HepG2 (cell line): ENCODE data around the gene STUM.

Experiments used
- ASH2L ChIP-seq: fragments of 300-600, 200-600 bp; sonication (generic); IDR thresholded peaks from 2 replicates; pipeline ENCODE4 v1.7.0; 2017; ENCODE audit warnings: low read depth, mild to moderate bottlenecking, moderate library complexity, mixed read lengths, low read length; ENCODE audit not compliant: insufficient read length
- EP300 ChIP-seq, 3 experiments: sonication (generic) in 1 of 3; formaldehyde crosslinking in 1 of 3; IDR thresholded peaks; 2 replicates each; pipeline versions ENCODE4 v1.5.1 to v1.6.1; 2011 to 2020; ENCODE audit warnings: low read depth in 2 of 3, low read length in 2 of 3, borderline replicate concordance in 1 of 3, improper control_type of control experiment in 1 of 3, mild to moderate bottlenecking in 1 of 3, missing genetic modification reagents in 1 of 3, moderate library complexity in 1 of 3
- EZH2 ChIP-seq: conservative IDR thresholded peaks from 2 replicates; pipeline ENCODE4 v1.6.1; 2012; ENCODE audit warnings: mild to moderate bottlenecking, low read depth, low read length, moderate library complexity
- PAF1 ChIP-seq: IDR thresholded peaks from 2 replicates; pipeline ENCODE4 v1.6.1; 2016; ENCODE audit warnings: missing genetic modification reagents, missing compliant biosample characterization
- POLR2A ChIP-seq, 2 experiments: IDR thresholded peaks; 2 replicates each; pipeline ENCODE4 v1.6.1; 2011; ENCODE audit warnings: low read depth in 2 of 2, low read length in 2 of 2, mild to moderate bottlenecking in 1 of 2, moderate library complexity in 1 of 2; ENCODE audit not compliant: insufficient read depth in 1 of 2
- POLR2AphosphoS5 ChIP-seq: IDR thresholded peaks from 2 replicates; pipeline ENCODE4 v1.6.1; 2012; ENCODE audit warnings: low read depth, low read length
- SMYD3 ChIP-seq: sonication (generic); formaldehyde crosslinking; IDR thresholded peaks from 2 replicates; pipeline ENCODE4 v1.8.1; 2023; ENCODE audit warnings: mild to moderate bottlenecking, missing genetic modification reagents
- SRSF4 ChIP-seq: fragments of 200-400 bp; formaldehyde crosslinking; IDR thresholded peaks from one replicate; pipeline ENCODE4 v1.6.1; 2018; ENCODE audit warnings: mild to moderate bottlenecking, low read depth, low read length, moderate library complexity; ENCODE audit not compliant: poor library complexity, severe bottlenecking
- ZNF121 ChIP-seq: sonication (generic); formaldehyde crosslinking; IDR thresholded peaks from 2 replicates; pipeline ENCODE4 v1.5.0; 2020; ENCODE audit warnings: mild to moderate bottlenecking, missing genetic modification reagents
- TF ChIP-seq, protein P1 (sequence below): sonication (generic); formaldehyde crosslinking; IDR thresholded peaks from 2 replicates; pipeline ENCODE4 v1.5.0; 2020; ENCODE audit warnings: mild to moderate bottlenecking, missing genetic modification reagents, moderate library complexity
- TF ChIP-seq, protein P2 (sequence below): sonication (generic); formaldehyde crosslinking; IDR thresholded peaks from 2 replicates; pipeline ENCODE4 v1.8.0; 2023; ENCODE audit warnings: mild to moderate bottlenecking, missing genetic modification reagents
- TF ChIP-seq, protein P3 (sequence below): sonication (generic); formaldehyde crosslinking; IDR thresholded peaks from 2 replicates; pipeline ENCODE4 v1.8.1; 2022; ENCODE audit warnings: mild to moderate bottlenecking, missing genetic modification reagents

DNA sequence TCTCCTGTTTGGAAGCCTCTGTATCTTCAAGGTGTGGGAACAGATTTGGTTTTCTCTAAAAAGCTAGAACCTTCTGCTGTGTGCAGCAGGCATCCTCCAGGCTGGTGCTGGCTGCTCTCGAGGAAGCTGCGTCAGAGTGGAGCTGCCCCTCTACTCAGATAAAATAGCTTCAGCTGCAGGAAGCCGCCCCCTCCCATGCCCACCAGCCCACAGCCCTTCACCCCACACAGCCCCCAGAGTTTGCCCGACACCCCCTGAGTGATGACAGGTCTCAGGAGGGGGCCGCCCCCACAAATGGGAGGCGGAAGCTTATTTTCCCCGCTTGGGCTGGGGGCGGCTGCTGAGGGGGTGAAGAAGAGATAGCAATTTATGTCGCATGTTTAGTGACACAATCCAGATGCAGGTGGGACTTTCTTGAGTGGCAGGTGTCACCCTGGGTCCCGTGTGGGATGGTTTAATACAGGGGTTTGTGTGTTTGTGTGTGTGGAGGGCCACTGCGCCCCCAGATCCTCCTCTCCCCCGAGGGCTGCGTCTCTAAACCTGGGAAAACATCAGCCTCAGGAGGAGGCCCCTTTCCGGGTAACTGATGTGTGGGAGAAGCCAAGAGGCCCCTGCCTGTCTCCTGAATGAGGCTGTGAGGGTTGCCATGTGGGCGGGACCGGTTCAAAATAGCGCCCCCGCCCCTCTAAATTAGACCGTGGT lies 55.4 kb downstream of the STUM start:
- no peak for TF ChIP-seq ASH2L
- TF ChIP-seq EZH2 = no peak
- TF ChIP-seq, protein P1, sequence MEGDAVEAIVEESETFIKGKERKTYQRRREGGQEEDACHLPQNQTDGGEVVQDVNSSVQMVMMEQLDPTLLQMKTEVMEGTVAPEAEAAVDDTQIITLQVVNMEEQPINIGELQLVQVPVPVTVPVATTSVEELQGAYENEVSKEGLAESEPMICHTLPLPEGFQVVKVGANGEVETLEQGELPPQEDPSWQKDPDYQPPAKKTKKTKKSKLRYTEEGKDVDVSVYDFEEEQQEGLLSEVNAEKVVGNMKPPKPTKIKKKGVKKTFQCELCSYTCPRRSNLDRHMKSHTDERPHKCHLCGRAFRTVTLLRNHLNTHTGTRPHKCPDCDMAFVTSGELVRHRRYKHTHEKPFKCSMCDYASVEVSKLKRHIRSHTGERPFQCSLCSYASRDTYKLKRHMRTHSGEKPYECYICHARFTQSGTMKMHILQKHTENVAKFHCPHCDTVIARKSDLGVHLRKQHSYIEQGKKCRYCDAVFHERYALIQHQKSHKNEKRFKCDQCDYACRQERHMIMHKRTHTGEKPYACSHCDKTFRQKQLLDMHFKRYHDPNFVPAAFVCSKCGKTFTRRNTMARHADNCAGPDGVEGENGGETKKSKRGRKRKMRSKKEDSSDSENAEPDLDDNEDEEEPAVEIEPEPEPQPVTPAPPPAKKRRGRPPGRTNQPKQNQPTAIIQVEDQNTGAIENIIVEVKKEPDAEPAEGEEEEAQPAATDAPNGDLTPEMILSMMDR (CRISPR knock-in tag) = no peak
- no peak for TF ChIP-seq SRSF4
- no peak for TF ChIP-seq EP300 (IDR thresholded peaks at IDR 0.05; ENCODE audit: low read depth in 2 of 2, low read length in 2 of 2)
- no peak for TF ChIP-seq EP300 (CRISPR knock-in tag; IDR thresholded peaks at IDR 0.05; ENCODE audit: borderline replicate concordance)
- no peak for TF ChIP-seq PAF1 (CRISPR knock-in tag)
- TF ChIP-seq ZNF121 (CRISPR knock-in tag) = no peak
- TF ChIP-seq, protein P2, sequence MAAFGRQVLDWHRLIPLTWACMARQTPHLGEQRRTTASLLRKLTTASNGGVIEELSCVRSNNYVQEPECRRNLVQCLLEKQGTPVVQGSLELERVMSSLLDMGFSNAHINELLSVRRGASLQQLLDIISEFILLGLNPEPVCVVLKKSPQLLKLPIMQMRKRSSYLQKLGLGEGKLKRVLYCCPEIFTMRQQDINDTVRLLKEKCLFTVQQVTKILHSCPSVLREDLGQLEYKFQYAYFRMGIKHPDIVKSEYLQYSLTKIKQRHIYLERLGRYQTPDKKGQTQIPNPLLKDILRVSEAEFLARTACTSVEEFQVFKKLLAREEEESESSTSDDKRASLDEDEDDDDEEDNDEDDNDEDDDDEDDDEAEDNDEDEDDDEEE (CRISPR knock-in tag) = no peak
- no peak for TF ChIP-seq POLR2A (IDR thresholded peaks at IDR 0.05; ENCODE audit: insufficient read depth in 1 of 2, low read depth in 2 of 2, low read length in 2 of 2)
- TF ChIP-seq, protein P3, sequence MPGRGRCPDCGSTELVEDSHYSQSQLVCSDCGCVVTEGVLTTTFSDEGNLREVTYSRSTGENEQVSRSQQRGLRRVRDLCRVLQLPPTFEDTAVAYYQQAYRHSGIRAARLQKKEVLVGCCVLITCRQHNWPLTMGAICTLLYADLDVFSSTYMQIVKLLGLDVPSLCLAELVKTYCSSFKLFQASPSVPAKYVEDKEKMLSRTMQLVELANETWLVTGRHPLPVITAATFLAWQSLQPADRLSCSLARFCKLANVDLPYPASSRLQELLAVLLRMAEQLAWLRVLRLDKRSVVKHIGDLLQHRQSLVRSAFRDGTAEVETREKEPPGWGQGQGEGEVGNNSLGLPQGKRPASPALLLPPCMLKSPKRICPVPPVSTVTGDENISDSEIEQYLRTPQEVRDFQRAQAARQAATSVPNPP (CRISPR knock-in tag) = no peak
- no peak for TF ChIP-seq SMYD3 (CRISPR knock-in tag)
- TF ChIP-seq POLR2AphosphoS5 = no peak
